Activated naive CD4-positive, alpha-beta T cell treated with anti-CD3 and anti-CD28 coated beads, Interleukin-2, amount 50 U/mL, for 16 hours (primary cell): ENCODE data around the gene OAS3.

ENCODE experiments used
- DNase-seq: peaks from one replicate; pipeline ENCODE4 v3.0.0-alpha.2; 2020

Gene OAS3

GRCh38 chr12:112961074-112961473 is 22.8 kb downstream of the OAS3 start:
- DNase-seq: no peak

DNA sequence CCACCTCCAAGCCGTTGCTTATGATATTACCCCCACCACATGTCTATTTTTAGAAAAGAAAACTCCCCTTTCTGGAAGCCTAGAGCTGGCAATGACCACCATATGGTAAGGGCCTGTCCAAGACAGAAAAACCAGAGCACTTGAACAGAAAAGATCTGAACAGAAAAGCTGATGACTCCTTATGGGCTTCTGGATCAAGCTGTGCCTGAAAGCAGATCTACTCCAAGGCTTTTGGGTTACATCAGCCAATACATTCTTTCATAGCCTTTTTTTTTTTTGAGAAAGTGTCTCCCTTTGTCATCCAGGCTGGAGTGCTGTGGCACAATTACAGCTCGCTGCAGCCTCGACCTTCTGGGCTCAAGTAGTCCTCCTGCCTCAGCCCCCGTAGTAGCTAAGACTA is 23.3 kb downstream of the OAS3 start:
- no peak for DNase-seq

DNA sequence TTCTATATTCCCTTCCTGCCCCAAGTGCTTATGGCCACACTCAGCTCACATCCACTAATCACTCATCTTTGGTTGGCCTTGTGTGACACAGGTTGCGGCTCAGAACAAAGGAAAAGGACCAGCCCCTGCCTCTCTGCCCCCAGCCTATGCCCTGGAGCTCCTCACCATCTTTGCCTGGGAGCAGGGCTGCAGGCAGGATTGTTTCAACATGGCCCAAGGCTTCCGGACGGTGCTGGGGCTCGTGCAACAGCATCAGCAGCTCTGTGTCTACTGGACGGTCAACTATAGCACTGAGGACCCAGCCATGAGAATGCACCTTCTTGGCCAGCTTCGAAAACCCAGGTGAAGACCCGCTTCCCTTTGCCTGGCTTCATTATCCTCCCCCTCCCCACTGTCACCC is 24.3 kb downstream of the OAS3 start:
- DNase-seq: no peak

DNA sequence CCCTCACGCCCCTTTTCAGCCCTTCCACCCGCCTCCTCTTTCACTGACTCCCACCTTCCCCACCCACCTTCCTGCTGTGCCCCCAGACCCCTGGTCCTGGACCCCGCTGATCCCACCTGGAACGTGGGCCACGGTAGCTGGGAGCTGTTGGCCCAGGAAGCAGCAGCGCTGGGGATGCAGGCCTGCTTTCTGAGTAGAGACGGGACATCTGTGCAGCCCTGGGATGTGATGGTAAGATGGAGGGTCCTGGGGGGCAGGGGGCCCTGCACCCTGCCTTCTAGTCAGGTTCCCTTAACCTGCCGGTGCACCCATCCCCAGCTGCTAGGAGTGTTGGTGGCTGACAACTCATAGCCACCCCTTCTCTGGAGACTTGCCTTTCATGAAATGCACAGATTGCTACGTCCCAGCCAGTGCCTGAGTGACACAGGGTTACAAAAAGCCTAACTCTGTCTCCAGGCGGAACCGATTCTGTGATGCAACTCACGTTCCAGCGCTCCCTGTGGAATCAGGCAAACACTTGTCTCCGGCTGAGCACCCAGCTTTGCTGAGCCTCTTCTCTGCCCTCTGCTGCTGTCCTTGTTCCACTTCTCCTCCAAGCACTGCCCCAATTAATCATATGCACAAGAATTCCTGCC is 25.1 kb downstream of the OAS3 start:
- no peak for DNase-seq

- no peak for DNase-seq
These were observed 25.9 kb downstream of the OAS3 start for GRCh38 chr12:112964067-112964670.

DNA sequence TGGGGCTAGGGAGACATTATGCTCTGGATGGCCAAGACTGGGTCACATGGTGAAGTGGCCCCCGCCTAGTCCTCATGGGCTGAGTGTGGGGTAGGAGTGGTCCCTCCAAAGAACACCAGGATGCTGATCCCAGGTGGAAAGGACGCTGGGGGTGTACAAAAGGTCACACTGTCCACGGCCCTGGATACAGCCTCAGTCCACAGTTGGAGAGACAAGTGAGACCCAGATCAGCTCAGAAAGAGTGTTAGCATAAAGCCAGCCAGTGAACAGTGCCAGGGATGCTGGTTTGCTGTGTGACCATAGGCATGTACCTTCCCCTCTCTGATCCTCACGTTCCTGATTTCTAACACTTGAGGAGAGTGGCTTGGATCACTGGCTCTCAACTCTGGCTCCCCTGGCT is 26.6 kb downstream of the OAS3 start:
- DNase-seq: no peak

DNA sequence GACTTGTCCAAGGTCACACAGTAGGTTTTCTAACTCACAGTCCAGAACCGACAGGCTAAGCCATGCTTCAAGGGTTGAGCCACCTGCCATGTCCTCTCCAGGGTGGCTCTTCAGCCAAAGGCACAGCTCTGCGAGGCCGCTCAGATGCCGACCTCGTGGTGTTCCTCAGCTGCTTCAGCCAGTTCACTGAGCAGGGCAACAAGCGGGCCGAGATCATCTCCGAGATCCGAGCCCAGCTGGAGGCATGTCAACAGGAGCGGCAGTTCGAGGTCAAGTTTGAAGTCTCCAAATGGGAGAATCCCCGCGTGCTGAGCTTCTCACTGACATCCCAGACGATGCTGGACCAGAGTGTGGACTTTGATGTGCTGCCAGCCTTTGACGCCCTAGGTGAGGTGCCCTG is 27.4 kb downstream of the OAS3 start:
- no peak for DNase-seq

- no peak for DNase-seq
These were observed 29.0 kb downstream of the OAS3 start for GRCh38 chr12:112967306-112967705.

DNA sequence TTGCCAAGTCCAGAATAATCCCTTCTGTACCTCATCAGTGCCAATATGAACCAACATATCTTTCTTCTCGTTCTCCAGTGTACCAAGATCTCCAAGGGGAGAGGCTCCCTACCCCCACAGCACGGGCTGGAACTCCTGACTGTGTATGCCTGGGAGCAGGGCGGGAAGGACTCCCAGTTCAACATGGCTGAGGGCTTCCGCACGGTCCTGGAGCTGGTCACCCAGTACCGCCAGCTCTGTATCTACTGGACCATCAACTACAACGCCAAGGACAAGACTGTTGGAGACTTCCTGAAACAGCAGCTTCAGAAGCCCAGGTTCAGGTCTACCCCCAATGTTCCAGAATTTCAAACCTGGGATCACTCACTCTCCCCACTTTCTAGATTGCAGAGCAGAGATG is 29.6 kb downstream of the OAS3 start:
- DNase-seq: no peak

- DNase-seq: no peak
These were observed 31.5 kb downstream of the OAS3 start for GRCh38 chr12:112969547-112970306.

- no peak for DNase-seq
These were observed 32.1 kb downstream of the OAS3 start for GRCh38 chr12:112970391-112970790.

DNA sequence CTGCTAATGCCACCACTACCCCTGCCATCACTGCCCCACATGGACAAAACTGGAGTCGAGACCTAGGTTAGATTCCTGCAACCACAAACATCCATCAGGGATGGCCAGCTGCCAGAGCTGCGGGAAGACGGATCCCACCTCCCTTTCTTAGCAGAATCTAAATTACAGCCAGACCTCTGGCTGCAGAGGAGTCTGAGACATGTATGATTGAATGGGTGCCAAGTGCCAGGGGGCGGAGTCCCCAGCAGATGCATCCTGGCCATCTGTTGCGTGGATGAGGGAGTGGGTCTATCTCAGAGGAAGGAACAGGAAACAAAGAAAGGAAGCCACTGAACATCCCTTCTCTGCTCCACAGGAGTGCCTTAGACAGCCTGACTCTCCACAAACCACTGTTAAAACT is 33.0 kb downstream of the OAS3 start:
- DNase-seq: no peak

GRCh38 chr12:112973011-112973735 is 34.9 kb downstream of the OAS3 start:
- no peak for DNase-seq

DNA sequence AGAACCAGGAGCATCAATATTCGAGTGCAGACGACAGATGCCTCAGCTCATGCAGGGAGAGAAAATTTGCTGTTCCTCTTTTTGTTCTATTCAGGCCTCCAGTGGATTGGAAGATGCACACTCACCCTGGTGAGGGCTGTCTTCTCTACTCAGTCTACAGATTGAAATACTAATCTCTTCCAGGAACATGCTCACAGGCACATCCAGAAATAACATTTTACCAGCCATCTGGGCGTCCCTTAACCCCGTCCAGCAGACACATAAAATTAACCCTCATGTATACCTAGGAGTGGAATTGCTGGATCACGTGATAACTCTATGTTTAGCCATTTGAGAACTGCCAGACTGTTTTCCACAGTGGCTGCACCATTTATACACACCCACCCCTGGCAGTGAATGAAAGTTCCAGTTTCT is 35.6 kb downstream of the OAS3 start:
- no peak for DNase-seq

DNA sequence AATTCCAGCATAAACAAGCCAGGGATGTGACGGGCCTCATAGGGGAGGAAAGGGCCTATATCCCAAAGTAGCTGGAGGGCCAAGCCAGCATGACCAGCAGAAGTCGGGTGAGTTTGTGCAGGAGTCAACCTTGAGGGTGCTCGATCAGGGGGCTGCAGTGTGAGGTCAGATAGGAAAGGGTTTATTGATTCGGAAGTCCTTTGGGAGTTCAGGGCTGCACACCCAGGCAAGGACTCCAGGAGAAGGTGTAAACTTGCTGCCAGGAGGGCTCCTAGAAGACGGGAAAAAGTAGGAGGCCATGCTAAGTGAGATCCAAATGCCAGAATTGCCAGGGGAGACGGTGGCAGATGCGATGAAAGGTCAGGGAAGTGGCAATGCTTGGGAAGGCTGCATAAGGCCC is 36.6 kb downstream of the OAS3 start:
- DNase-seq: no peak

GRCh38 chr12:112977139-112977538 is 38.9 kb downstream of the OAS3 start:
- no peak for DNase-seq

GRCh38 chr12:112977641-112978040 is 39.4 kb downstream of the OAS3 start:
- DNase-seq: no peak

DNA sequence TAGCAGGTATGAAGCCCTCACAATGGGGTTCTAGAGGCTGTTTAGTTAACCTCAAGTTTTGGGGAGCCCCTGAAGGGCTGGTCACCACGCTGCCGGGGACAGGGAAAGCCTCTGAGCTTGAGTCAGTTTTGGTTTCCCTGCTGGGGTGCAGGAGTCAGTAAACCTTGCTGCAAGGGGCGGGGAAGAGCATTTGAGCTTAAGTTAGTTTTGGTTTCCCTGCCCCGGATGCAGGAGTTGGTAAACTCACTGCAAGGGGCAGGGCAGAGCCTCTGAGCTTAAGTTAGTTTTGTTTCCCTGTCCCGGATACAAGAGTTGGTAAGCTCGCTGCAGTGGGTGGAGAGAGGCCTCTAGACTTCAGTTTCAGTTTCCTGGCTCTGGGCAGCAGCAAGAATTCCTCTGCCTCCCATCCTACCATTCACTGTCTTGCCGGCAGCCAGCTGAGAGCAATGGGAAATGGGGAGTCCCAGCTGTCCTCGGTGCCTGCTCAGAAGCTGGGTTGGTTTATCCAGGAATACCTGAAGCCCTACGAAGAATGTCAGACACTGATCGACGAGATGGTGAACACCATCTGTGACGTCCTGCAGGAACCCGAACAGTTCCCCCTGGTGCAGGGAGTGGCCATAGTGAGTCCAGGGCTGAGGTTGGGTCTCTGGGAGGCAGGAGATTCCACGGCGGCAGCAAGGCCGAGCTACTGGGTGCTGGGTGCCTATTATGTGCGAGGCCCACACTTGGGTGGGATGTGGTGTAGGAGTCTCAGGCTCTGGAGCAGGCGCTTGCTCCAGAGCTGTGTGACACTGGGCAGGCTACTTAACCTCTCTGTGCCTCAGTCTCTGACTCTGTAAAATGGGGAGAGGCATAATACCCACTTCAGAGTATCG is 40.1 kb downstream of the OAS3 start, which contains the start of gene OAS2:
TSS of gene OAS2 (plus strand) at position 357 of the 878 bp plus-strand sequence. CDS start at position 447, 90 bp downstream.
- peak; percentile 80 for DNase-seq

DNA sequence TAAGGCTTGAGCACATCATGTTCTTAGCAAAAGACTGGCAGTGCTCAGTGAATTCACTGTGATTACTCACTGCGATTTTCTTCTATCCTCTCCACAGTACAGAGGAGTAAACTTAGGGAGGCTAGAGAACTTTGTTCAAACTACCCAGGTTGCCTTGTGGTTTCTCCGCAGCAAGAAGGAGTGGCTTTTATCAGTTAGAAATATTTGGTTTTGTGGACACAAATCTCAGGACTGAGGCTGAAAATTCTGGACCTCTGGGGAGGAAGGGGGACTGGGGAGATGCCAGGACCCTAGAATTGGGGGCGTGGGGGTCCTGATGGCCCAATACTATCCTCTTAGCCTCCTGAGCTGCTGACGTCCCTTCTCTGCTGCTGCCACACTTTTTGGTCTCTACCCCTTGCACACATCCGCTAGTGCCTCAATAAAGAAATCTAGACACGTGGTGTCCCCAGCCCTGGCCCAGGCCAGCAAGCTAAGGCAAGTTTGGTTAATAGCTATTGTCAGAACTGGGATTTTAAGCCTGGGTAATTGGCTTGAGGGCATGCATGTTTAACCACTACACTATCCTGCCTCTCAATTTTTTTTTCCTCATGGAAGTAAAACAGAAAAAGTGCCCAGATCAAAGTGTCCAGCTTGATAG is 40.9 kb downstream of the OAS3 start:
- peak; percentile 43 for DNase-seq

- DNase-seq: no peak
These were observed 42.4 kb downstream of the OAS3 start for GRCh38 chr12:112980491-112981158.

DNA sequence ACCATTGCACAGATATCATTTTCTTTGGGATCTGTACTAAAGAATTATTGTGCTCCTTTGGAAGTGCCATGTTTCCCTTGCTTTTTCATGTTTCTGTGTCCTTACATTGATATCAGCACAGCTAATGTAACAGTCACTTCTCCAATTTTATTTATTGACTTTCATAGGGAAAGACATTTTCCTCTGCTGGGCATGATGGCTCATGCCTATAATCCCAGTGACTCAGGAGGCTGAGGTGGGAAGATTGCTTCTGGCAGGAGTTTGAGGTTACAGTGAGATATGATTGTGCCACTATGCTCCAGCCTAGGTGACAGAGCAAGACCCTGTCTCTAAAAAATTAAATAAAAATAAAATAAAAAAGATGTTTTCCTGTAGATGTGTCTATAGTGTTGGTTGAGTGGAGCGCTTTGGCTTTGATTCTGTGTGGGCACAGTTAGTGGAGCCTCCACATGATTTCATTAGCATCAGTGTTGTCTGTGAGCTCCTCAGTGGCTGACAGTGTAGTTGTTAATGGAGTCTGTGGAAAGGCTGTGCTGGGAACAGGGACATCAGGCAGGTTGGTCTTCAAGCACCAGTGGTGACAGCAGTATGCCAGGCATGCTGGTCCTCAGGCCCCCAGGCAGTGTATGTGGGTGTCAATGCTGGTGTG is 47.5 kb downstream of the OAS3 start:
- DNase-seq: no peak
